GM23338 (cell line): ENCODE measurements around the gene PRR33. TPM values are rescaled to one million over a fixed set of nuclear protein-coding genes. Genes with fewer than 3 reads are reported as not detected.

ENCODE experiments used
- ATAC-seq: fragments of 200-7000 bp; cut with Tn5 transposase; 3 replicates; pipeline ENCODE4 v1.9.1; 2020
- DNase-seq: peaks from one replicate; pipeline ENCODE4 v3.0.0-alpha.2; 2015; ENCODE audit warnings: low spot score
- H2AFZ ChIP-seq: fragments of 200-600 bp; sonication (generic); 2 replicates; pipeline ENCODE4 v1.8.0; 2016; ENCODE audit warnings: antibody characterized with exemption, mild to moderate bottlenecking, moderate library complexity
- H3F3A ChIP-seq: fragments of 200-600 bp; sonication (generic); replicated peaks from 2 replicates; pipeline ENCODE4 v1.8.0; 2017; ENCODE audit warnings: antibody characterized with exemption, mixed run types, low read depth
- H3K27ac ChIP-seq: fragments of 200-600 bp; sonication (generic); 2 replicates; pipeline ENCODE4 v1.6.1; 2016; ENCODE audit warnings: low read depth
- H3K27me3 ChIP-seq: fragments of 200-600 bp; sonication (generic); 2 replicates; pipeline ENCODE4 v1.8.0; 2016; ENCODE audit warnings: mild to moderate bottlenecking, mixed run types, moderate library complexity; ENCODE audit not compliant: insufficient read depth
- H3K36me3 ChIP-seq: fragments of 200-600 bp; sonication (generic); 2 replicates; pipeline ENCODE4 v1.8.0; 2016; ENCODE audit warnings: mild to moderate bottlenecking; ENCODE audit not compliant: insufficient read depth
- H3K4me1 ChIP-seq: fragments of 200-600 bp; sonication (generic); 2 replicates; pipeline ENCODE4 v1.8.0; 2016; ENCODE audit warnings: mild to moderate bottlenecking, moderate library complexity; ENCODE audit not compliant: insufficient read depth
- H3K4me2 ChIP-seq: fragments of 200-600 bp; sonication (generic); 2 replicates; pipeline ENCODE4 v1.7.1; 2017; ENCODE audit warnings: mixed run types
- H3K4me3 ChIP-seq: fragments of 200-600 bp; sonication (generic); 2 replicates; pipeline ENCODE4 v1.6.1; 2016; ENCODE audit warnings: mixed run types
- H3K79me2 ChIP-seq: fragments of 200-600 bp; sonication (generic); replicated peaks from 2 replicates; pipeline ENCODE4 v1.8.0; 2017; ENCODE audit warnings: mild to moderate bottlenecking; ENCODE audit not compliant: insufficient read depth
- H3K9me2 ChIP-seq: fragments of 200-600 bp; sonication (generic); 2 replicates; pipeline ENCODE4 v1.8.0; 2017; ENCODE audit not compliant: insufficient read depth
- H4K20me1 ChIP-seq: fragments of 200-600 bp; sonication (generic); replicated peaks from 2 replicates; pipeline ENCODE4 v1.8.0; 2017; ENCODE audit warnings: mild to moderate bottlenecking; ENCODE audit not compliant: insufficient read depth
- H3K27ac Mint-ChIP-seq: 2 replicates; pipeline ENCODE4 v1.8.0; 2020; ENCODE audit warnings: inconsistent platforms, mild to moderate bottlenecking, moderate library complexity, mixed read lengths
- H3K27me3 Mint-ChIP-seq: 3 replicates; pipeline ENCODE4 v1.8.0; 2022; ENCODE audit warnings: low read depth, mild to moderate bottlenecking, moderate library complexity, mixed read lengths, inconsistent platforms; ENCODE audit not compliant: insufficient read depth, poor library complexity
- H3K36me3 Mint-ChIP-seq: 3 replicates; pipeline ENCODE4 v1.8.0; 2021; ENCODE audit warnings: low read depth, mild to moderate bottlenecking, inconsistent platforms, moderate library complexity, mixed read lengths
- H3K4me1 Mint-ChIP-seq: 3 replicates; pipeline ENCODE4 v1.8.0; 2020; ENCODE audit warnings: mild to moderate bottlenecking, inconsistent platforms, mixed read lengths
- H3K4me3 Mint-ChIP-seq: 3 replicates; pipeline ENCODE4 v1.8.0; 2021; ENCODE audit warnings: moderate library complexity, mild to moderate bottlenecking, inconsistent platforms, mixed read lengths
- H3K9me3 Mint-ChIP-seq: 3 replicates; pipeline ENCODE4 v1.8.0; 2020; ENCODE audit warnings: moderate library complexity, mild to moderate bottlenecking, inconsistent platforms, mixed read lengths
- EZH2 ChIP-seq: fragments of 200-600 bp; sonication (generic); IDR thresholded peaks from one replicate; pipeline ENCODE4 v1.8.0; 2017; ENCODE audit warnings: antibody characterized with exemption, mild to moderate bottlenecking, low read depth; ENCODE audit not compliant: unreplicated experiment
- EZH2phosphoT487 ChIP-seq: fragments of 200-600 bp; sonication (generic); IDR thresholded peaks from one replicate; pipeline ENCODE4 v1.8.1; 2018; ENCODE audit warnings: antibody characterized with exemption; ENCODE audit not compliant: unreplicated experiment
- JUNB ChIP-seq: IDR thresholded peaks from one replicate; pipeline ENCODE4 v1.6.1; 2016; ENCODE audit warnings: antibody characterized with exemption; ENCODE audit not compliant: unreplicated experiment
- NANOG ChIP-seq: IDR thresholded peaks from 2 replicates; pipeline ENCODE4 v1.6.1; 2016; ENCODE audit warnings: antibody characterized with exemption, borderline replicate concordance
- POLR2AphosphoS5 ChIP-seq: IDR thresholded peaks from 2 replicates; pipeline ENCODE4 v1.6.1; 2016; ENCODE audit warnings: antibody characterized with exemption, low read depth
- STAT1 ChIP-seq: IDR thresholded peaks from one replicate; pipeline ENCODE4 v1.6.1; 2016; ENCODE audit warnings: antibody characterized with exemption; ENCODE audit not compliant: unreplicated experiment
- ZNF114 ChIP-seq: fragments of 250-450 bp; sonication (Bioruptor Pico); IDR thresholded peaks from 2 replicates; pipeline ENCODE4 v1.5.0; 2020; ENCODE audit warnings: mild to moderate bottlenecking, moderate library complexity
- ZNF331 ChIP-seq: fragments of 250-450 bp; sonication (Bioruptor Pico); IDR thresholded peaks from 2 replicates; pipeline ENCODE4 v1.5.0; 2020; ENCODE audit warnings: low read depth, mild to moderate bottlenecking, moderate library complexity
- polyA plus RNA-seq: library from polyadenylated mRNA; unstranded; fragments of >200 nt; fragmentation: Nextera tagmentation; extraction: Ambion mirVana; gene quantifications from 2 replicates; pipeline ENCODE4 v1.2.1, GENCODE V29; 2016
- total RNA-seq: library from RNA; depleted of rRNA; stranded (reverse); fragments of >200 nt; shearing (Covaris generic); gene quantifications from 2 replicates; pipeline ENCODE4 v1.2.3, GENCODE V29; 2014
- TF ChIP-seq, protein P1 (sequence below): fragments of 250-450 bp; sonication (Bioruptor Pico); IDR thresholded peaks from 2 replicates; pipeline ENCODE4 v1.5.0; 2020; ENCODE audit warnings: mild to moderate bottlenecking, moderate library complexity
- TF ChIP-seq, protein P2 (sequence below), 2 experiments: fragments of 200-600 bp in 1 of 2; sonication (generic) in 1 of 2; conservative IDR thresholded peaks; 2 replicates each; pipeline versions ENCODE4 v1.5.1 to v1.6.1; 2016 to 2017; ENCODE audit warnings: antibody characterized with exemption in 2 of 2, low read depth in 2 of 2, mild to moderate bottlenecking in 2 of 2, moderate library complexity in 1 of 2
- TF ChIP-seq, protein P3 (sequence below): IDR thresholded peaks from 2 replicates; pipeline ENCODE4 v1.6.1; 2016; ENCODE audit warnings: antibody characterized with exemption

Gene PRR33
- total and polyA plus RNA-seq, 2 experiments from 2014 or later, result not detected

DNA sequence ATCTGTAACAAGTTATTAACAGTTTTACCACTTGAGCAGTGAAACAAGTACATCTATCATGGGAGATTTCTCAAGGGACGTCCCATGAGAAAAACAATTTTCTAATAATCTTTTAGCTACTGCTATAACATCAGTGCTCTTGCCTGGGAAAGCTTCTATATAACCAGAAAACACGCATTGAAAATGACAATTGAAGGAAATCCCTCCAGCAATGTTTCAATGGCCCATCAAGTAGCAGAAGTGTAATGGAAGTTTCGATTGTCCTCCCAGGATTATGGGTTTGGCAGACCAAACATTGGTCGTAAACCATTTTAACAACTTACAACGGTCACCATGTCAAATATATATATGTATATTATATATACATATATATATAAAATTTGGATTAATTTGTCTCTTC, 8.0 kb upstream of the PRR33 start:
- no peak overlapping the region for H3K27ac ChIP-seq

More for the DNA sequence above, 8.0 kb upstream of the PRR33 start:
- H3F3A ChIP-seq, result no peaks in the 10 kb centered on the region
- TF ChIP-seq, protein P1, sequence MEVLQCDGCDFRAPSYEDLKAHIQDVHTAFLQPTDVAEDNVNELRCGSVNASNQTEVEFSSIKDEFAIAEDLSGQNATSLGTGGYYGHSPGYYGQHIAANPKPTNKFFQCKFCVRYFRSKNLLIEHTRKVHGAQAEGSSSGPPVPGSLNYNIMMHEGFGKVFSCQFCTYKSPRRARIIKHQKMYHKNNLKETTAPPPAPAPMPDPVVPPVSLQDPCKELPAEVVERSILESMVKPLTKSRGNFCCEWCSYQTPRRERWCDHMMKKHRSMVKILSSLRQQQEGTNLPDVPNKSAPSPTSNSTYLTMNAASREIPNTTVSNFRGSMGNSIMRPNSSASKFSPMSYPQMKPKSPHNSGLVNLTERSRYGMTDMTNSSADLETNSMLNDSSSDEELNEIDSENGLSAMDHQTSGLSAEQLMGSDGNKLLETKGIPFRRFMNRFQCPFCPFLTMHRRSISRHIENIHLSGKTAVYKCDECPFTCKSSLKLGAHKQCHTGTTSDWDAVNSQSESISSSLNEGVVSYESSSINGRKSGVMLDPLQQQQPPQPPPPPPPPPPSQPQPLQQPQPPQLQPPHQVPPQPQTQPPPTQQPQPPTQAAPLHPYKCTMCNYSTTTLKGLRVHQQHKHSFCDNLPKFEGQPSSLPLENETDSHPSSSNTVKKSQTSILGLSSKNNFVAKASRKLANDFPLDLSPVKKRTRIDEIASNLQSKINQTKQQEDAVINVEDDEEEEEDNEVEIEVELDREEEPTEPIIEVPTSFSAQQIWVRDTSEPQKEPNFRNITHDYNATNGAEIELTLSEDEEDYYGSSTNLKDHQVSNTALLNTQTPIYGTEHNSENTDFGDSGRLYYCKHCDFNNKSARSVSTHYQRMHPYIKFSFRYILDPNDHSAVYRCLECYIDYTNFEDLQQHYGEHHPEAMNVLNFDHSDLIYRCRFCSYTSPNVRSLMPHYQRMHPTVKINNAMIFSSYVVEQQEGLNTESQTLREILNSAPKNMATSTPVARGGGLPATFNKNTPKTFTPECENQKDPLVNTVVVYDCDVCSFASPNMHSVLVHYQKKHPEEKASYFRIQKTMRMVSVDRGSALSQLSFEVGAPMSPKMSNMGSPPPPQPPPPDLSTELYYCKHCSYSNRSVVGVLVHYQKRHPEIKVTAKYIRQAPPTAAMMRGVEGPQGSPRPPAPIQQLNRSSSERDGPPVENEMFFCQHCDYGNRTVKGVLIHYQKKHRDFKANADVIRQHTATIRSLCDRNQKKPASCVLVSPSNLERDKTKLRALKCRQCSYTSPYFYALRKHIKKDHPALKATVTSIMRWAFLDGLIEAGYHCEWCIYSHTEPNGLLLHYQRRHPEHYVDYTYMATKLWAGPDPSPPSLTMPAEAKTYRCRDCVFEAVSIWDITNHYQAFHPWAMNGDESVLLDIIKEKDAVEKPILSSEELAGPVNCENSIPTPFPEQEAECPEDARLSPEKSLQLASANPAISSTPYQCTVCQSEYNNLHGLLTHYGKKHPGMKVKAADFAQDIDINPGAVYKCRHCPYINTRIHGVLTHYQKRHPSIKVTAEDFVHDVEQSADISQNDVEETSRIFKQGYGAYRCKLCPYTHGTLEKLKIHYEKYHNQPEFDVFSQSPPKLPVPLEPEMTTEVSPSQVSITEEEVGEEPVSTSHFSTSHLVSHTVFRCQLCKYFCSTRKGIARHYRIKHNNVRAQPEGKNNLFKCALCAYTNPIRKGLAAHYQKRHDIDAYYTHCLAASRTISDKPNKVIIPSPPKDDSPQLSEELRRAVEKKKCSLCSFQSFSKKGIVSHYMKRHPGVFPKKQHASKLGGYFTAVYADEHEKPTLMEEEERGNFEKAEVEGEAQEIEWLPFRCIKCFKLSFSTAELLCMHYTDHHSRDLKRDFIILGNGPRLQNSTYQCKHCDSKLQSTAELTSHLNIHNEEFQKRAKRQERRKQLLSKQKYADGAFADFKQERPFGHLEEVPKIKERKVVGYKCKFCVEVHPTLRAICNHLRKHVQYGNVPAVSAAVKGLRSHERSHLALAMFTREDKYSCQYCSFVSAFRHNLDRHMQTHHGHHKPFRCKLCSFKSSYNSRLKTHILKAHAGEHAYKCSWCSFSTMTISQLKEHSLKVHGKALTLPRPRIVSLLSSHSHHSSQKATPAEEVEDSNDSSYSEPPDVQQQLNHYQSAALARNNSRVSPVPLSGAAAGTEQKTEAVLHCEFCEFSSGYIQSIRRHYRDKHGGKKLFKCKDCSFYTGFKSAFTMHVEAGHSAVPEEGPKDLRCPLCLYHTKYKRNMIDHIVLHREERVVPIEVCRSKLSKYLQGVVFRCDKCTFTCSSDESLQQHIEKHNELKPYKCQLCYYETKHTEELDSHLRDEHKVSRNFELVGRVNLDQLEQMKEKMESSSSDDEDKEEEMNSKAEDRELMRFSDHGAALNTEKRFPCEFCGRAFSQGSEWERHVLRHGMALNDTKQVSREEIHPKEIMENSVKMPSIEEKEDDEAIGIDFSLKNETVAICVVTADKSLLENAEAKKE (CRISPR knock-in tag), result no peak
- TF ChIP-seq, protein P2, sequence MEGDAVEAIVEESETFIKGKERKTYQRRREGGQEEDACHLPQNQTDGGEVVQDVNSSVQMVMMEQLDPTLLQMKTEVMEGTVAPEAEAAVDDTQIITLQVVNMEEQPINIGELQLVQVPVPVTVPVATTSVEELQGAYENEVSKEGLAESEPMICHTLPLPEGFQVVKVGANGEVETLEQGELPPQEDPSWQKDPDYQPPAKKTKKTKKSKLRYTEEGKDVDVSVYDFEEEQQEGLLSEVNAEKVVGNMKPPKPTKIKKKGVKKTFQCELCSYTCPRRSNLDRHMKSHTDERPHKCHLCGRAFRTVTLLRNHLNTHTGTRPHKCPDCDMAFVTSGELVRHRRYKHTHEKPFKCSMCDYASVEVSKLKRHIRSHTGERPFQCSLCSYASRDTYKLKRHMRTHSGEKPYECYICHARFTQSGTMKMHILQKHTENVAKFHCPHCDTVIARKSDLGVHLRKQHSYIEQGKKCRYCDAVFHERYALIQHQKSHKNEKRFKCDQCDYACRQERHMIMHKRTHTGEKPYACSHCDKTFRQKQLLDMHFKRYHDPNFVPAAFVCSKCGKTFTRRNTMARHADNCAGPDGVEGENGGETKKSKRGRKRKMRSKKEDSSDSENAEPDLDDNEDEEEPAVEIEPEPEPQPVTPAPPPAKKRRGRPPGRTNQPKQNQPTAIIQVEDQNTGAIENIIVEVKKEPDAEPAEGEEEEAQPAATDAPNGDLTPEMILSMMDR (conservative IDR thresholded peaks at IDR 0.05; ENCODE audit: low read depth in 2 of 2), result no peak
- TF ChIP-seq EZH2phosphoT487 (no peak), JUNB (no peak), NANOG (no peak), EZH2 (no peak), STAT1 (no peak), ZNF331 (CRISPR knock-in tag) (no peak), ZNF114 (CRISPR knock-in tag) (no peak), POLR2AphosphoS5 (no peak)
- TF ChIP-seq, protein P3, sequence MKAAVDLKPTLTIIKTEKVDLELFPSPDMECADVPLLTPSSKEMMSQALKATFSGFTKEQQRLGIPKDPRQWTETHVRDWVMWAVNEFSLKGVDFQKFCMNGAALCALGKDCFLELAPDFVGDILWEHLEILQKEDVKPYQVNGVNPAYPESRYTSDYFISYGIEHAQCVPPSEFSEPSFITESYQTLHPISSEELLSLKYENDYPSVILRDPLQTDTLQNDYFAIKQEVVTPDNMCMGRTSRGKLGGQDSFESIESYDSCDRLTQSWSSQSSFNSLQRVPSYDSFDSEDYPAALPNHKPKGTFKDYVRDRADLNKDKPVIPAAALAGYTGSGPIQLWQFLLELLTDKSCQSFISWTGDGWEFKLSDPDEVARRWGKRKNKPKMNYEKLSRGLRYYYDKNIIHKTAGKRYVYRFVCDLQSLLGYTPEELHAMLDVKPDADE, result no peak
- no peak overlapping the region for H2AFZ ChIP-seq
- Mint-ChIP-seq H3K4me1 (peaks cover 8% of the 10 kb centered on the region), H3K9me3 (no peaks in the 10 kb centered on the region), H3K4me3 (no peak overlapping the region), H3K27ac (no peak overlapping the region), H3K36me3 (no peaks in the 10 kb centered on the region), H3K27me3 (peaks cover 3% of the 10 kb centered on the region)
- no peak overlapping the region for H3K4me2 ChIP-seq
- DNase-seq (no peak), ATAC-seq (no peak)
- no peaks in the 10 kb centered on the region for H3K9me2 ChIP-seq
- no peaks in the 10 kb centered on the region for H3K27me3 ChIP-seq
- no peaks in the 10 kb centered on the region for H4K20me1 ChIP-seq
- no peaks in the 10 kb centered on the region for H3K36me3 ChIP-seq
- no peaks in the 10 kb centered on the region for H3K79me2 ChIP-seq
- no peak overlapping the region for H3K4me3 ChIP-seq
- H3K4me1 ChIP-seq, result no peaks in the 10 kb centered on the region
